ENCODE results near the gene CAMSAP1. TPM values are rescaled to one million over a fixed set of nuclear protein-coding genes. Genes with fewer than 3 reads are reported as not detected.
"Not testable (repeated sequence)": the region's sequence is repeated elsewhere in the genome, so short reads cannot be mapped to it uniquely, and the experiment has no call there.

The CAMSAP1 gene
- total and polyA plus RNA-seq, 2 of the 4 experiments (the other 2 are of a cell fraction): 8.2 to 19.5 TPM

- Histone ChIP-seq H4K20me1 (ENCODE audit: insufficient read depth, low read length) (peaks cover 3% of the 10 kb centered on the region; the same call in 1 of the 2 replicates), H3K18ac (ENCODE audit: low read depth, low read length) (no peak overlapping the region), H2BK15ac (ENCODE audit: low read depth, low read length) (no peak overlapping the region), H3K9ac (ENCODE audit: low read depth, low read length) (no peak overlapping the region), H4K5ac (ENCODE audit: low read depth, low read length) (no peak overlapping the region), H2BK5ac (ENCODE audit: low read depth, low read length, poor library complexity, severe bottlenecking) (no peak overlapping the region), H3K9me1 (ENCODE audit: insufficient read depth, low read length) (no peaks in the 10 kb centered on the region), H4K91ac (ENCODE audit: insufficient read depth, low read depth, low read length) (no peak overlapping the region), H2AFZ (replicated peaks; ENCODE audit: low read length, poor library complexity) (no peak overlapping the region), H3K4ac (ENCODE audit: low read depth, low read length) (no peak overlapping the region), H3K79me1 (ENCODE audit: low read depth in 1 of 2, low read length in 2 of 2) (peaks cover 12 to 24% of the 10 kb centered on the region in 2 experiments; a peak in 3 of 4 replicates), H4K8ac (ENCODE audit: low read depth in 2 of 2, low read length in 2 of 2) (no peak overlapping the region), H2AK9ac (replicated peaks; ENCODE audit: low read depth, low read length, poor library complexity) (no peak overlapping the region), H3K27me3 (ENCODE audit: control insufficient read depth, insufficient read depth, low read length) (no peaks in the 10 kb centered on the region), H3K23ac (ENCODE audit: low read depth, low read length) (no peak overlapping the region), H3K27ac (ENCODE audit: insufficient read depth, low read length) (no peak overlapping the region), H2BK120ac (ENCODE audit: low read depth, low read length) (no peak overlapping the region), H3K56ac (ENCODE audit: extremely low read depth, insufficient read depth, low read length) (no peak overlapping the region), H3K4me3 (ENCODE audit: insufficient read depth, low read depth, low read length) (no peak overlapping the region), H3K36me3 (ENCODE audit: control insufficient read depth, insufficient read depth, low read length) (peaks cover 39% of the 10 kb centered on the region), H3K9me3 (ENCODE audit: control insufficient read depth, insufficient read depth, low read length) (peaks cover 46% of the 10 kb centered on the region), H3K4me1 (ENCODE audit: control insufficient read depth, insufficient read depth, low read length) (no peaks in the 10 kb centered on the region), H2BK20ac (ENCODE audit: low read depth, low read length) (no peak overlapping the region), H3K14ac (replicated peaks; ENCODE audit: low read depth, low read length) (no peak overlapping the region), H2AK5ac (ENCODE audit: low read depth, low read length) (no peak overlapping the region), H3K4me2 (ENCODE audit: low read depth, low read length) (no peak overlapping the region)
- POLR2A ChIA-PET (ENCODE audit: unreplicated experiment): no interaction called here
- dilution Hi-C loops (cut with HindIII; ENCODE audit: low sequenced_read_pairs, unreplicated experiment): no loop called here
- DNase-seq: peak; percentile 90
- CTCF ChIA-PET: no interaction called here
- in situ Hi-C loops (cut with MboI; ENCODE audit: low sequenced_read_pairs): no loop called here
- no TSS peak for BruUV-seq (replicated peaks)
- TF ChIP-seq NFE2L2 (IDR thresholded peaks at IDR 0.05; ENCODE audit: low read depth, low read length) (no peak), RAD21 (IDR thresholded peaks at IDR 0.05; ENCODE audit: low read length) (peak; percentile 42; the same call in 1 of the 2 replicates), SMC3 (IDR thresholded peaks at IDR 0.05; ENCODE audit: low read depth, low read length) (peak; percentile 35; the same call in 1 of the 2 replicates)
- TF ChIP-seq, protein P1, sequence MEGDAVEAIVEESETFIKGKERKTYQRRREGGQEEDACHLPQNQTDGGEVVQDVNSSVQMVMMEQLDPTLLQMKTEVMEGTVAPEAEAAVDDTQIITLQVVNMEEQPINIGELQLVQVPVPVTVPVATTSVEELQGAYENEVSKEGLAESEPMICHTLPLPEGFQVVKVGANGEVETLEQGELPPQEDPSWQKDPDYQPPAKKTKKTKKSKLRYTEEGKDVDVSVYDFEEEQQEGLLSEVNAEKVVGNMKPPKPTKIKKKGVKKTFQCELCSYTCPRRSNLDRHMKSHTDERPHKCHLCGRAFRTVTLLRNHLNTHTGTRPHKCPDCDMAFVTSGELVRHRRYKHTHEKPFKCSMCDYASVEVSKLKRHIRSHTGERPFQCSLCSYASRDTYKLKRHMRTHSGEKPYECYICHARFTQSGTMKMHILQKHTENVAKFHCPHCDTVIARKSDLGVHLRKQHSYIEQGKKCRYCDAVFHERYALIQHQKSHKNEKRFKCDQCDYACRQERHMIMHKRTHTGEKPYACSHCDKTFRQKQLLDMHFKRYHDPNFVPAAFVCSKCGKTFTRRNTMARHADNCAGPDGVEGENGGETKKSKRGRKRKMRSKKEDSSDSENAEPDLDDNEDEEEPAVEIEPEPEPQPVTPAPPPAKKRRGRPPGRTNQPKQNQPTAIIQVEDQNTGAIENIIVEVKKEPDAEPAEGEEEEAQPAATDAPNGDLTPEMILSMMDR (conservative IDR thresholded peaks at IDR 0.05; ENCODE audit: low read depth, low read length): peak; percentile 23; the same call in 1 of the 2 replicates
- ATAC-seq (ENCODE audit: low read depth): peak; percentile 87
- WGBS, 2 experiments (ENCODE audit: extremely low coverage in 2 of 2, insufficient read length in 1 of 2): no CpG with 5 or more reads among the region's 1 CpG
- intact Hi-C loops (cut with micrococcal nuclease): no loop called here
Measured at GRCh38 chr9:135914921-135915320, 7.6 kb upstream of the CAMSAP1 start.

GRCh38 chr9:135911233-135911632, 3.9 kb upstream of the CAMSAP1 start:
- H3K27me3 ChIP-seq (ENCODE audit: control insufficient read depth, insufficient read depth, low read length); H3K4ac ChIP-seq (ENCODE audit: low read depth, low read length); ATAC-seq (ENCODE audit: low read depth); H4K5ac ChIP-seq (ENCODE audit: low read depth, low read length); H4K20me1 ChIP-seq (ENCODE audit: insufficient read depth, low read length); H4K91ac ChIP-seq (ENCODE audit: insufficient read depth, low read depth, low read length); H3K4me1 ChIP-seq (ENCODE audit: control insufficient read depth, insufficient read depth, low read length); CTCF ChIA-PET; H2BK15ac ChIP-seq (ENCODE audit: low read depth, low read length); H4K8ac ChIP-seq (ENCODE audit: low read depth in 2 of 2, low read length in 2 of 2); H2AFZ ChIP-seq (replicated peaks; ENCODE audit: low read length, poor library complexity); in situ Hi-C loops (cut with MboI; ENCODE audit: low sequenced_read_pairs); H3K18ac ChIP-seq (ENCODE audit: low read depth, low read length); H3K27ac ChIP-seq (ENCODE audit: insufficient read depth, low read length); H3K14ac ChIP-seq (replicated peaks; ENCODE audit: low read depth, low read length); H2AK9ac ChIP-seq (replicated peaks; ENCODE audit: low read depth, low read length, poor library complexity); intact Hi-C loops (cut with micrococcal nuclease); H3K4me3 ChIP-seq (ENCODE audit: insufficient read depth, low read depth, low read length); H2BK120ac ChIP-seq (ENCODE audit: low read depth, low read length); H3K23ac ChIP-seq (ENCODE audit: low read depth, low read length); H3K56ac ChIP-seq (ENCODE audit: extremely low read depth, insufficient read depth, low read length); H3K4me2 ChIP-seq (ENCODE audit: low read depth, low read length); H3K9ac ChIP-seq (ENCODE audit: low read depth, low read length); POLR2A ChIA-PET (ENCODE audit: unreplicated experiment); H2BK5ac ChIP-seq (ENCODE audit: low read depth, low read length, poor library complexity, severe bottlenecking); DNase-seq; H2AK5ac ChIP-seq (ENCODE audit: low read depth, low read length); BruUV-seq (replicated peaks); dilution Hi-C loops (cut with HindIII; ENCODE audit: low sequenced_read_pairs, unreplicated experiment); H2BK20ac ChIP-seq (ENCODE audit: low read depth, low read length); H3K9me1 ChIP-seq (ENCODE audit: insufficient read depth, low read length): not testable (repeated sequence)
- Histone ChIP-seq H3K36me3 (ENCODE audit: control insufficient read depth, insufficient read depth, low read length) (peaks cover 37% of the 10 kb centered on the region), H3K9me3 (ENCODE audit: control insufficient read depth, insufficient read depth, low read length) (peaks cover 27% of the 10 kb centered on the region), H3K79me1 (ENCODE audit: low read depth in 1 of 2, low read length in 2 of 2) (peaks cover 21 to 43% of the 10 kb centered on the region in 2 experiments)
- no CpG with 5 or more reads among the region's 9 CpGs for WGBS, 2 experiments (ENCODE audit: extremely low coverage in 2 of 2, insufficient read length in 1 of 2)

All from IMR-90 (cell line).